PC-3 (cell line): ENCODE data around the gene HOXB6.

Experiments used
- CTCF ChIP-seq: fragments of 300-600 bp; sonication (generic); conservative IDR thresholded peaks from 2 replicates; pipeline ENCODE4 v1.5.1; 2017; ENCODE audit warnings: antibody characterized with exemption, low read depth, mild to moderate bottlenecking, low read length
- EZH2phosphoT487 ChIP-seq: fragments of 300-600 bp; sonication (generic); IDR thresholded peaks from 2 replicates; pipeline ENCODE4 v1.6.1; 2018; ENCODE audit warnings: mild to moderate bottlenecking, antibody characterized with exemption, low read length, borderline replicate concordance

GRCh38 chr17:48624118-48624517 lies 19.3 kb upstream of the HOXB6 start:
- no peak for TF ChIP-seq CTCF
- no peak for TF ChIP-seq EZH2phosphoT487
